Naive B cell (primary cell): Measurements from ENCODE around the gene DSG2. TPM values are rescaled to one million over a fixed set of nuclear protein-coding genes. Genes with fewer than 3 reads are reported as not detected.

Experiments used
- ATAC-seq, 2 donors: fragments of 150-1000 bp; cut with Tn5 transposase; 2 replicates each; pipeline ENCODE4 v1.10.0; 2021; ENCODE audit warnings: low read depth in 2 of 2, mild to moderate bottlenecking in 2 of 2, moderate library complexity in 2 of 2
- DNase-seq: peaks from one replicate; pipeline ENCODE4 v3.0.0; 2022
- H3K27ac Mint-ChIP-seq, 6 donors: one replicate each; pipeline ENCODE4 v1.8.0; 2020 to 2022; ENCODE audit warnings: mild to moderate bottlenecking in 6 of 6, mixed read lengths in 6 of 6, moderate library complexity in 5 of 6, inconsistent platforms in 2 of 6
- H3K27me3 Mint-ChIP-seq, 3 donors: one replicate each; pipeline ENCODE4 v1.8.0; 2021 to 2022; ENCODE audit warnings: mixed read lengths in 3 of 3, mild to moderate bottlenecking in 1 of 3
- H3K36me3 Mint-ChIP-seq, 2 donors: one replicate each; pipeline ENCODE4 v1.8.0; 2020 to 2022; ENCODE audit warnings: mixed read lengths in 2 of 2, inconsistent platforms in 1 of 2, mild to moderate bottlenecking in 1 of 2
- H3K4me1 Mint-ChIP-seq, 3 donors: one replicate each; pipeline ENCODE4 v1.8.0; 2020 to 2022; ENCODE audit warnings: mixed read lengths in 3 of 3, inconsistent platforms in 1 of 3, mild to moderate bottlenecking in 1 of 3, moderate library complexity in 1 of 3
- H3K4me3 Mint-ChIP-seq, 8 donors: one replicate each; pipeline ENCODE4 v1.8.0; 2020 to 2022; ENCODE audit warnings: mild to moderate bottlenecking in 8 of 8, mixed read lengths in 8 of 8, moderate library complexity in 8 of 8, inconsistent platforms in 2 of 8
- H3K9me3 Mint-ChIP-seq, 7 donors: one replicate each; pipeline ENCODE4 v1.8.0; 2020 to 2022; ENCODE audit warnings: mixed read lengths in 7 of 7, mild to moderate bottlenecking in 5 of 7, inconsistent platforms in 2 of 7, moderate library complexity in 1 of 7
- polyA plus RNA-seq, 6 donors: library from polyadenylated mRNA; unstranded; fragments of 300-500 nt; fragmentation: Illumina TruSeq; gene quantifications; one replicate each; pipeline ENCODE4 v1.2.3, GENCODE V29; 2021; ENCODE audit warnings: low read depth in 6 of 6

The DSG2 gene
- polyA plus RNA-seq, 6 donors from 2014 or later, result not detected

GRCh38 chr18:31591628-31592027 is 93.7 kb downstream of the DSG2 start, which contains the start of gene TTR:
TSS of gene TTR (plus strand) at chr18:31591877. CDS start at chr18:31591903, 26 bp downstream.
- no peaks in the 10 kb centered on the region for H3K4me1 Mint-ChIP-seq
- H3K9me3 Mint-ChIP-seq, result peaks cover 0 to 2% (median 0%) of the 10 kb centered on the region in 7 donors
- DNase-seq (no peak), ATAC-seq (no peak)
- no peak within 1 kb of the TSS for H3K4me3 Mint-ChIP-seq
- peak within 1 kb of the TSS in 1 of 6 donors; percentile 8 for H3K27ac Mint-ChIP-seq
- H3K27me3 Mint-ChIP-seq, result no peaks in the 10 kb centered on the region
- H3K36me3 Mint-ChIP-seq, result no peaks in the 10 kb centered on the region

GRCh38 chr18:31592506-31593157 is 94.7 kb downstream of the DSG2 start:
- Mint-ChIP-seq H3K9me3 (peaks cover 0 to 2% (median 0%) of the 10 kb centered on the region in 7 donors), H3K27ac (no peak overlapping the region), H3K4me1 (no peaks in the 10 kb centered on the region), H3K36me3 (no peaks in the 10 kb centered on the region), H3K4me3 (no peak overlapping the region), H3K27me3 (no peaks in the 10 kb centered on the region)
- DNase-seq (no peak), ATAC-seq (no peak)

GRCh38 chr18:31595121-31595771 is 97.3 kb downstream of the DSG2 start:
- no peaks in the 10 kb centered on the region for H3K9me3 Mint-ChIP-seq
- no peaks in the 10 kb centered on the region for H3K36me3 Mint-ChIP-seq
- no peak for DNase-seq
- no peak for ATAC-seq
- no peaks in the 10 kb centered on the region for H3K4me1 Mint-ChIP-seq
- no peak overlapping the region for H3K27ac Mint-ChIP-seq
- H3K27me3 Mint-ChIP-seq, result no peaks in the 10 kb centered on the region
- H3K4me3 Mint-ChIP-seq, result no peak overlapping the region

GRCh38 chr18:31596081-31596872 is 98.3 kb downstream of the DSG2 start:
- no peaks in the 10 kb centered on the region for H3K9me3 Mint-ChIP-seq
- no peak for ATAC-seq
- no peak for DNase-seq
- no peaks in the 10 kb centered on the region for H3K4me1 Mint-ChIP-seq
- H3K27ac Mint-ChIP-seq, result no peak overlapping the region
- no peaks in the 10 kb centered on the region for H3K36me3 Mint-ChIP-seq
- no peaks in the 10 kb centered on the region for H3K27me3 Mint-ChIP-seq
- H3K4me3 Mint-ChIP-seq, result no peak overlapping the region

- no peak for DNase-seq
- Mint-ChIP-seq H3K27me3 (no peaks in the 10 kb centered on the region), H3K4me1 (no peaks in the 10 kb centered on the region), H3K27ac (no peak overlapping the region), H3K4me3 (no peak overlapping the region), H3K36me3 (no peaks in the 10 kb centered on the region), H3K9me3 (no peaks in the 10 kb centered on the region)
- ATAC-seq, result no peak
These were observed 100.2 kb downstream of the DSG2 start for GRCh38 chr18:31598021-31598805.

Other genes with a start within 250 kb of the DSG2 start
- not detected for gene DSG1, start 180.0 kb upstream of the DSG2 start, polyA plus RNA-seq
- not detected for gene DSG4, start 121.4 kb upstream of the DSG2 start, polyA plus RNA-seq
- not detected for gene DSG3, start 50.4 kb upstream of the DSG2 start, polyA plus RNA-seq
- not detected for gene TTR, start 93.7 kb downstream of the DSG2 start, polyA plus RNA-seq
- gene B4GALT6, start 186.4 kb downstream of the DSG2 start, polyA plus RNA-seq, result not detected